Measurements from ENCODE around the gene TMEM62. TPM values are rescaled to one million over a fixed set of nuclear protein-coding genes. Genes with fewer than 3 reads are reported as not detected.

The TMEM62 gene
- total RNA-seq, 1 donor from 2014 or later: 11.0 TPM

GRCh38 chr15:43128980-43129335, 4.4 kb upstream of the TMEM62 start:
- Mint-ChIP-seq H3K9me3 (ENCODE audit: low read depth) (peaks cover 5% of the 10 kb centered on the region), H3K36me3 (ENCODE audit: low read depth) (peaks cover 2% of the 10 kb centered on the region), H3K27me3 (ENCODE audit: low read depth) (no peaks in the 10 kb centered on the region), H3K4me3 (ENCODE audit: unreplicated experiment) (no peak overlapping the region), H3K27ac (ENCODE audit: unreplicated experiment) (no peak overlapping the region), H3K4me1 (ENCODE audit: low read depth) (peaks cover 20% of the 10 kb centered on the region)
- DNase-seq (ENCODE audit: low spot score): no peak
- TF ChIP-seq, protein P1, sequence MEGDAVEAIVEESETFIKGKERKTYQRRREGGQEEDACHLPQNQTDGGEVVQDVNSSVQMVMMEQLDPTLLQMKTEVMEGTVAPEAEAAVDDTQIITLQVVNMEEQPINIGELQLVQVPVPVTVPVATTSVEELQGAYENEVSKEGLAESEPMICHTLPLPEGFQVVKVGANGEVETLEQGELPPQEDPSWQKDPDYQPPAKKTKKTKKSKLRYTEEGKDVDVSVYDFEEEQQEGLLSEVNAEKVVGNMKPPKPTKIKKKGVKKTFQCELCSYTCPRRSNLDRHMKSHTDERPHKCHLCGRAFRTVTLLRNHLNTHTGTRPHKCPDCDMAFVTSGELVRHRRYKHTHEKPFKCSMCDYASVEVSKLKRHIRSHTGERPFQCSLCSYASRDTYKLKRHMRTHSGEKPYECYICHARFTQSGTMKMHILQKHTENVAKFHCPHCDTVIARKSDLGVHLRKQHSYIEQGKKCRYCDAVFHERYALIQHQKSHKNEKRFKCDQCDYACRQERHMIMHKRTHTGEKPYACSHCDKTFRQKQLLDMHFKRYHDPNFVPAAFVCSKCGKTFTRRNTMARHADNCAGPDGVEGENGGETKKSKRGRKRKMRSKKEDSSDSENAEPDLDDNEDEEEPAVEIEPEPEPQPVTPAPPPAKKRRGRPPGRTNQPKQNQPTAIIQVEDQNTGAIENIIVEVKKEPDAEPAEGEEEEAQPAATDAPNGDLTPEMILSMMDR (IDR thresholded peaks at IDR 0.05): no peak

GRCh38 chr15:43132830-43133429, 456 bp upstream of the TMEM62 start:
- peak overlapping the region; percentile 69 for H3K27ac Mint-ChIP-seq (ENCODE audit: unreplicated experiment)
- peaks cover 7% of the 10 kb centered on the region for H3K36me3 Mint-ChIP-seq (ENCODE audit: low read depth)
- H3K27me3 Mint-ChIP-seq (ENCODE audit: low read depth): no peaks in the 10 kb centered on the region
- peak overlapping the region; percentile 88 for H3K4me3 Mint-ChIP-seq (ENCODE audit: unreplicated experiment)
- DNase-seq (ENCODE audit: low spot score): no peak
- peaks cover 21% of the 10 kb centered on the region for H3K4me1 Mint-ChIP-seq (ENCODE audit: low read depth)
- peaks cover 5% of the 10 kb centered on the region for H3K9me3 Mint-ChIP-seq (ENCODE audit: low read depth)
- TF ChIP-seq, protein P1 (IDR thresholded peaks at IDR 0.05): no peak

DNA sequence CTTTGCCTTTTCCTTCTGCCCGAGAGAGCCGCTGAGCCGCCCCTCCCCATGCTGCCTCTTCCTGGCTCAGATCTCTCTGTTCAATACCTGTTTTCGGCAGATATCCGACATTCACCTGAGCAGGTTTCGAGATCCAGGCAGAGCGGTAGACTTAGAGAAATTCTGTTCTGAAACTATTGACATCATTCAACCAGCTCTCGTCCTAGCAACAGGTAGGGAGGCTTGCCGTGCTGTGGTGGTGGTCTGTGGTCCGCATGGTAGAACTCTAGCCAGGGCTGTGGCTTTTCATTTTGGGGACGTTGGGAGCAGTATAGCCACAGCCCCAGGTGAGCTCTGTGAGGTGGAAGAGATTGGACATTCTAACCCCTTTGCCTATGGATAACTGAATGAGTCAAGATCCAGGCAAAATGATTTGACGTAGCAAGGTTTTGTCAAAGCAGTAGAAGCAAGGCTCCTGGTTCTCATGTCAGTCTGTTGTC, 810 bp downstream of the TMEM62 start:
- no peaks in the 10 kb centered on the region for H3K9me3 Mint-ChIP-seq (ENCODE audit: low read depth)
- H3K4me3 Mint-ChIP-seq (ENCODE audit: unreplicated experiment): peak overlapping the region; percentile 79
- peak overlapping the region; percentile 66 for H3K27ac Mint-ChIP-seq (ENCODE audit: unreplicated experiment)
- TF ChIP-seq, protein P1 (IDR thresholded peaks at IDR 0.05): no peak
- peaks cover 21% of the 10 kb centered on the region for H3K4me1 Mint-ChIP-seq (ENCODE audit: low read depth)
- DNase-seq (ENCODE audit: low spot score): no peak
- peaks cover 16% of the 10 kb centered on the region for H3K36me3 Mint-ChIP-seq (ENCODE audit: low read depth)
- H3K27me3 Mint-ChIP-seq (ENCODE audit: low read depth): no peaks in the 10 kb centered on the region

DNA sequence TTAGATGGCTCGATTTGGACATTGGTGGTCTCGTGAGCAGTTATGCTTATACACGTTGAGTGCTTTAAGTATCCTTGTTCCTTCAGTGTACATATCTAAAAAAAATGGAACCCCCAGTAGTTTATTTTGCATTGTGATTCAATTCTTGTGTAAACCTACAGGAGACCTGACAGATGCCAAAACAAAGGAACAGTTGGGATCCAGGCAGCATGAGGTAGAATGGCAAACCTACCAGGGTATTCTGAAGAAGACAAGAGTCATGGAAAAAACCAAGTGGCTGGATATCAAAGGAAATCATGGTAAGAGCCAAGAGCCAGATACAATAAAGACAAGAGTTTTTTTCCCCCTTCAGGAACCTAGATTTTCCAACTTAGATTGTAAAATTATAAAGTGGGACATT, 2.0 kb downstream of the TMEM62 start:
- DNase-seq (ENCODE audit: low spot score): no peak
- H3K4me1 Mint-ChIP-seq (ENCODE audit: low read depth): peaks cover 21% of the 10 kb centered on the region
- no peaks in the 10 kb centered on the region for H3K9me3 Mint-ChIP-seq (ENCODE audit: low read depth)
- H3K4me3 Mint-ChIP-seq (ENCODE audit: unreplicated experiment): no peak overlapping the region
- TF ChIP-seq, protein P1 (IDR thresholded peaks at IDR 0.05): no peak
- peaks cover 22% of the 10 kb centered on the region for H3K36me3 Mint-ChIP-seq (ENCODE audit: low read depth)
- no peak overlapping the region for H3K27ac Mint-ChIP-seq (ENCODE audit: unreplicated experiment)
- H3K27me3 Mint-ChIP-seq (ENCODE audit: low read depth): no peaks in the 10 kb centered on the region

- H3K4me1 Mint-ChIP-seq (ENCODE audit: low read depth): no peaks in the 10 kb centered on the region
- no peak overlapping the region for H3K4me3 Mint-ChIP-seq (ENCODE audit: unreplicated experiment)
- no peak for DNase-seq (ENCODE audit: low spot score)
- H3K9me3 Mint-ChIP-seq (ENCODE audit: low read depth): no peaks in the 10 kb centered on the region
- H3K27me3 Mint-ChIP-seq (ENCODE audit: low read depth): no peaks in the 10 kb centered on the region
- no peak overlapping the region for H3K27ac Mint-ChIP-seq (ENCODE audit: unreplicated experiment)
- TF ChIP-seq, protein P1 (IDR thresholded peaks at IDR 0.05): no peak
- H3K36me3 Mint-ChIP-seq (ENCODE audit: low read depth): peaks cover 26% of the 10 kb centered on the region
Measured at GRCh38 chr15:43143203-43143941, 10.0 kb downstream of the TMEM62 start.
